IPS-18a (cell line): ENCODE results near the gene CACNA1H.

Experiments
- H3K27ac ChIP-seq: one replicate; pipeline ENCODE4 v1.5.1; 2013; ENCODE audit warnings: low read length
- H3K27me3 ChIP-seq: one replicate; pipeline ENCODE4 v1.6.1; 2013; ENCODE audit warnings: mild to moderate bottlenecking, low read length; ENCODE audit not compliant: control insufficient read depth, insufficient read depth
- H3K36me3 ChIP-seq: one replicate; pipeline ENCODE4 v1.6.1; 2013; ENCODE audit warnings: low read depth, low read length; ENCODE audit not compliant: control insufficient read depth
- H3K4me1 ChIP-seq: one replicate; pipeline ENCODE4 v1.6.1; 2013; ENCODE audit warnings: low read depth, low read length; ENCODE audit not compliant: control insufficient read depth
- H3K4me3 ChIP-seq: one replicate; pipeline ENCODE4 v1.5.1; 2013; ENCODE audit warnings: low read length
- H3K9ac ChIP-seq: one replicate; pipeline ENCODE4 v1.6.1; 2013; ENCODE audit warnings: mild to moderate bottlenecking, low read length, moderate library complexity
- H3K9me3 ChIP-seq: one replicate; pipeline ENCODE4 v1.6.1; 2013; ENCODE audit warnings: low read depth, low read length; ENCODE audit not compliant: control insufficient read depth

Gene CACNA1H

GRCh38 chr16:1133810-1134520, 18.9 kb upstream of the CACNA1H start:
- no peak overlapping the region for H3K9ac ChIP-seq
- no peaks in the 10 kb centered on the region for H3K27me3 ChIP-seq
- no peaks in the 10 kb centered on the region for H3K36me3 ChIP-seq
- H3K4me1 ChIP-seq: no peaks in the 10 kb centered on the region
- H3K9me3 ChIP-seq: no peaks in the 10 kb centered on the region
- H3K27ac ChIP-seq: no peak overlapping the region
- H3K4me3 ChIP-seq: no peak overlapping the region

GRCh38 chr16:1134776-1135458, 18.0 kb upstream of the CACNA1H start:
- H3K4me1 ChIP-seq: no peaks in the 10 kb centered on the region
- H3K9ac ChIP-seq: no peak overlapping the region
- H3K9me3 ChIP-seq: no peaks in the 10 kb centered on the region
- H3K36me3 ChIP-seq: no peaks in the 10 kb centered on the region
- no peaks in the 10 kb centered on the region for H3K27me3 ChIP-seq
- H3K27ac ChIP-seq: no peak overlapping the region
- H3K4me3 ChIP-seq: no peak overlapping the region

- no peak overlapping the region for H3K4me3 ChIP-seq
- no peaks in the 10 kb centered on the region for H3K4me1 ChIP-seq
- H3K27me3 ChIP-seq: no peaks in the 10 kb centered on the region
- H3K9ac ChIP-seq: no peak overlapping the region
- no peak overlapping the region for H3K27ac ChIP-seq
- no peaks in the 10 kb centered on the region for H3K36me3 ChIP-seq
- H3K9me3 ChIP-seq: no peaks in the 10 kb centered on the region
Observed at GRCh38 chr16:1135459-1135825, 17.5 kb upstream of the CACNA1H start.

GRCh38 chr16:1137604-1138003, 15.3 kb upstream of the CACNA1H start:
- Histone ChIP-seq H3K27me3 (no peaks in the 10 kb centered on the region), H3K9ac (no peak overlapping the region), H3K27ac (no peak overlapping the region), H3K4me3 (no peak overlapping the region), H3K4me1 (no peaks in the 10 kb centered on the region), H3K36me3 (no peaks in the 10 kb centered on the region), H3K9me3 (no peaks in the 10 kb centered on the region)

- Histone ChIP-seq H3K4me1 (peaks cover 3% of the 10 kb centered on the region), H3K36me3 (no peaks in the 10 kb centered on the region), H3K9ac (no peak overlapping the region), H3K4me3 (no peak overlapping the region), H3K27me3 (no peaks in the 10 kb centered on the region), H3K9me3 (no peaks in the 10 kb centered on the region), H3K27ac (no peak overlapping the region)
Observed at GRCh38 chr16:1140582-1141162, 12.2 kb upstream of the CACNA1H start.

- no peak overlapping the region for H3K9ac ChIP-seq
- H3K4me3 ChIP-seq: no peak overlapping the region
- H3K36me3 ChIP-seq: no peaks in the 10 kb centered on the region
- H3K4me1 ChIP-seq: peaks cover 3% of the 10 kb centered on the region
- H3K27me3 ChIP-seq: no peaks in the 10 kb centered on the region
- no peaks in the 10 kb centered on the region for H3K9me3 ChIP-seq
- no peak overlapping the region for H3K27ac ChIP-seq
Observed at GRCh38 chr16:1141191-1141590, 11.7 kb upstream of the CACNA1H start.

- no peaks in the 10 kb centered on the region for H3K27me3 ChIP-seq
- H3K9me3 ChIP-seq: no peaks in the 10 kb centered on the region
- H3K4me3 ChIP-seq: no peak overlapping the region
- H3K27ac ChIP-seq: no peak overlapping the region
- peaks cover 3% of the 10 kb centered on the region for H3K4me1 ChIP-seq
- H3K36me3 ChIP-seq: no peaks in the 10 kb centered on the region
- H3K9ac ChIP-seq: no peak overlapping the region
Observed at GRCh38 chr16:1141716-1142115, 11.2 kb upstream of the CACNA1H start.

GRCh38 chr16:1142911-1143310, 10.0 kb upstream of the CACNA1H start:
- no peaks in the 10 kb centered on the region for H3K36me3 ChIP-seq
- H3K4me3 ChIP-seq: no peak overlapping the region
- no peaks in the 10 kb centered on the region for H3K27me3 ChIP-seq
- H3K9ac ChIP-seq: no peak overlapping the region
- no peaks in the 10 kb centered on the region for H3K9me3 ChIP-seq
- H3K27ac ChIP-seq: no peak overlapping the region
- peaks cover 3% of the 10 kb centered on the region for H3K4me1 ChIP-seq

- Histone ChIP-seq H3K27ac (no peak overlapping the region), H3K27me3 (no peaks in the 10 kb centered on the region), H3K9ac (no peak overlapping the region), H3K9me3 (no peaks in the 10 kb centered on the region), H3K4me3 (no peak overlapping the region), H3K36me3 (no peaks in the 10 kb centered on the region), H3K4me1 (peaks cover 3% of the 10 kb centered on the region)
Observed at GRCh38 chr16:1143761-1144450, 9.0 kb upstream of the CACNA1H start.

GRCh38 chr16:1144476-1145382, 8.2 kb upstream of the CACNA1H start:
- Histone ChIP-seq H3K27me3 (no peaks in the 10 kb centered on the region), H3K9ac (no peak overlapping the region), H3K4me1 (peaks cover 3% of the 10 kb centered on the region), H3K4me3 (no peak overlapping the region), H3K36me3 (no peaks in the 10 kb centered on the region), H3K9me3 (no peaks in the 10 kb centered on the region), H3K27ac (no peak overlapping the region)
